SK-MEL-5 (cell line): ENCODE results near the gene ARL15. TPM values are rescaled to one million over a fixed set of nuclear protein-coding genes. Genes with fewer than 3 reads are reported as not detected.
"Not testable (repeated sequence)": the region's sequence is repeated elsewhere in the genome, so short reads cannot be mapped to it uniquely, and the experiment has no call there.

ENCODE experiments used
- DNase-seq: peaks from one replicate; pipeline ENCODE4 v3.0.0-alpha.2; 2016; ENCODE audit warnings: low read depth, low spot score
- in situ Hi-C: cut with HindIII; loops from 2 replicates; pipeline ENCODE4 v1.10.0; 2016; ENCODE audit warnings: low sequenced_read_pairs, high pct_unique_total_duplicates, low pct_unique_long_range_greater_than_20kb
- small RNA-seq, 2 experiments: library from RNA; depleted of rRNA; stranded (forward); fragments of <200 nt; gene quantifications; one replicate each; pipeline ENCODE3, GENCODE V24; 2014
- total RNA-seq: library from RNA; depleted of rRNA; stranded (reverse); fragments of >200 nt; shearing (Covaris generic); gene quantifications from 2 replicates; pipeline ENCODE4 v1.2.3, GENCODE V29; 2014; rRNA removed

The ARL15 gene
- total RNA-seq, 1 experiment from 2014 or later = 14.9 TPM

GRCh38 chr5:53858700-53859456 lies 451.5 kb downstream of the ARL15 start:
- in situ Hi-C loops = no loop called here
- DNase-seq = no peak

- in situ Hi-C loops = no loop called here
- no peak for DNase-seq
Measured at GRCh38 chr5:53856506-53856905, 453.9 kb downstream of the ARL15 start.

GRCh38 chr5:53836851-53837430 lies 473.4 kb downstream of the ARL15 start:
- DNase-seq, in situ Hi-C loops: not testable (repeated sequence)

GRCh38 chr5:53834500-53834899 lies 475.9 kb downstream of the ARL15 start:
- in situ Hi-C loops = no loop called here
- no peak for DNase-seq

Small RNA genes lying within 50 kb of the gene (small RNA-seq; reads per million reads assigned to genes)
- gene AC008873.1 (0 reads per million in 2 experiments), gene MIR4459 (0 reads per million in 2 experiments), gene MIR581 (0 reads per million in 2 experiments), gene RNU6-272P (0 to 0.05 reads per million in 2 experiments)

Other genes with a start within 250 kb of the ARL15 start
- gene HSPB3, start 145.1 kb upstream of the ARL15 start, total RNA-seq = not detected in 2 replicates
- 43.1 and 44.7 TPM in 2 replicates for gene SNX18, start 207.2 kb upstream of the ARL15 start, total RNA-seq